OCI-M1 (cell line): ENCODE measurements around the gene BMAL2.

ENCODE experiments used
- DNase-seq: peaks from one replicate; lab custom pipeline; 2025; lab: John Stamatoyannopoulos, UW

BMAL2 gene

GRCh38 chr12:27324530-27324929 is 8.1 kb upstream of the BMAL2 start:
- DNase-seq = no peak

DNA sequence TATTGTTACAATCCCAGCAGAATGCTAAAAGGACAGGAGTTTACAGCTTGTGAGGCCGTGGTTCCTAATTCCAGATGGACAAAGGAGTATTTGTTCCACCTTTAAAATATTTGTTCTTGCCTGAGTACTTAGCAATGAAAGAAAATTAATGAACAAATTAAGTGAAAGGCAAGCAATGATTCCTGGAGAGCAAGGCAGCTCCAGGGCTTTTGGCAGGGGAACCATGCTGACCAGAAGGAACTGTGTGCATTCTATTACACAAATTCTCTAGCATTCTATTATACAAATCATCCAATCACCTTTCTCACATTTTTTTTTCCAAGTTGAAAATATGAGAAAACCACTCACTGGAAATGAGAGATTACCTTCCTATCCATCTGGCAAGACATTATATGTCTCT is 1.8 kb upstream of the BMAL2 start:
- no peak for DNase-seq

GRCh38 chr12:27331291-27331926 is 1.2 kb upstream of the BMAL2 start:
- peak; percentile 91 for DNase-seq

DNA sequence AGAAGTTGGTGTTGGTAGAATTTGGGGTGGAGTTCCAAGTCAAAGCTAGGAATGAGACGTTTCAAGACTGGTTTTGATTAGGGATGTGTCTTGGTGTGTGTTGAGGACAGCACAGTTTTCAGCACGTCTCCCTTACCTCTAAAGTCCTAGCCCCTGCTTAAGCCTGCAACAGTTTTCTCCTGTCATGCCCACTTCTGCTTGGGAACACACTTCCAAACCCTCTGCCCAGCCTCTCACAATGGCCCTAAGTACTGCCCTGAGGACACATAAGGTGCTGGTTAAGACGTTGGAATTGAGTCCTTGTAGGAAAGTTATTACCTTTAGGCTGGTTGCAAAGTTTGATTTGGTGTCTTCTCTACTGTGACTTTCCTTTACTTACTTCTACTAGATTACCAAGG is 710 bp upstream of the BMAL2 start:
- DNase-seq = peak; percentile 54

- no peak for DNase-seq
Observed at GRCh38 chr12:27332407-27332713, 276 bp upstream of the BMAL2 start.

GRCh38 chr12:27333403-27334009 is 870 bp downstream of the BMAL2 start:
- DNase-seq = peak; percentile 54

GRCh38 chr12:27334042-27334720 is 1.5 kb downstream of the BMAL2 start:
- DNase-seq = peak; percentile 57

DNA sequence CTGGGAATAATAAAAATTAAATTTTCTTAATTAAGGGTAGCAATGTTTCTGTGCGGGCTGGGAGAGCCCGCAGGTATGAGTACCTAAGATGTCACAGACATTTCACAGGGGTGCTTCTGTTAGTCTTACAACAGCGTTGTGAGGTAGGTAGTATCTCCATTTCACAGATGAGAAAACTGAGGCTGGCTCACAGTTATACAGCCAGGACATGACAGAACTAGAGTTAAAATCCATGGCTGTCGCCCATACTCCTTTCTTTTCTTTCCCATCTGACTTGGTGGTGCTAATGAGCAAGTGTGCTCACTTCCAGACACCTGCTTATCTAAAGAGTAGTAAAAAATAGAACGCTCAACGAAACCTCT is 2.1 kb downstream of the BMAL2 start:
- DNase-seq = no peak

GRCh38 chr12:27335364-27336281 is 3.0 kb downstream of the BMAL2 start:
- no peak for DNase-seq

DNA sequence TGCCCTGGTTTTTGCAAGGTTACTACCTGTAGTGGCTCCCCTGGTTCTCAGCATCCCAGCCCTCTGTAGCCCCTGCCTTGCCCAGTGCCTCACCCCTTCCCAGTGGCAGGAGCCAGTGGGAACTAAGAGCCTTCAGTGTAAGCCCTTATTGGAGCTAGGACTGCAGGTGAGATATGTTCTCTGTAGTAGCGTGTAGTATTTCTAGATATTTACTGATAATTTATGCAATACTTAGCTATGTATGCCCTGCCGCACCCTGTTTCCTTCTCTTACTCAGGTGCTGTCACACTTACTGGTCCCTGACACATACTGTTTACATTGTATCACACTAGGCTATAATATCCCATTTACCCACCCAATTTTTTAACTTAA is 3.6 kb downstream of the BMAL2 start:
- no peak for DNase-seq

GRCh38 chr12:27337376-27337775 is 4.7 kb downstream of the BMAL2 start:
- no peak for DNase-seq

- no peak for DNase-seq
Observed at GRCh38 chr12:27338473-27338872, 5.8 kb downstream of the BMAL2 start.

DNA sequence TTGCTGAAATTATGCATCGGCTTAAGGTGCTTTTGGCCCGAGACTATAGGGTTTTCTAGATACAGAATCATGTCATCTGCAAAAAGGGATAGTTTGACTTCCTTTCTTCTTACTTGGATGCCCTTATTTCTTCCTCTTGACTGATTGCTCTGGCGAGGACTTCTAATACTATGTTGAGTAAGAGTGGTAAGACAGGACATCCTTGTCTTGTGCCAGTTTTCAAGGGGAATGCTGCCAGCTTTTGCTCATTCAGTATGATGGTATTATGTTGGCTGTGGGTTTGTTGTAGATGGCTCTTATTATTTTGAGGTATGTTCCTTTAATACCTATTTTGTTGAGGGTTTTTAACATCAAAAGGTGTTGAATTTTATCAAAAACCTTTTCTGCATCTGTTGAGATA is 8.3 kb downstream of the BMAL2 start:
- DNase-seq = no peak

DNA sequence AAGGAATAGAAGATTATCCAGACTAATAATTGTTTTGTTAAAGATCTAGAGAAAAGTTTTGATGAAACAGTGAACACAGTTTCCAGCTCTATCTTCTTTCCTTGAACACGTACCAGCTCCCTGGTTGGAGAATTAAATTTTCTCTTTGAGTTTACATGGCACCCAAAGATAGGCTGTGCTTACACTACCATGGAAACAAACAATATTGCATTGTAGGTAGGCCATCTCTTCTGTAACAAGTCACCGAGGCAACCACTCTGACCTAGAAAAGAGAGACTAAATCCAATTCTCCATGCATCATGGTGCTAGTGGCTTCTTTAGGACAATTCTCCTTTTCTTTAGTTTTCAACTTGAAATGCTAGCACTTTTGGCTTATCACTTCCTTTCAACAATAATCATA is 9.9 kb downstream of the BMAL2 start:
- no peak for DNase-seq

GRCh38 chr12:27343255-27344000 is 10.8 kb downstream of the BMAL2 start:
- no peak for DNase-seq

GRCh38 chr12:27344246-27344645 is 11.6 kb downstream of the BMAL2 start:
- no peak for DNase-seq

GRCh38 chr12:27344760-27345159 is 12.1 kb downstream of the BMAL2 start:
- no peak for DNase-seq

DNA sequence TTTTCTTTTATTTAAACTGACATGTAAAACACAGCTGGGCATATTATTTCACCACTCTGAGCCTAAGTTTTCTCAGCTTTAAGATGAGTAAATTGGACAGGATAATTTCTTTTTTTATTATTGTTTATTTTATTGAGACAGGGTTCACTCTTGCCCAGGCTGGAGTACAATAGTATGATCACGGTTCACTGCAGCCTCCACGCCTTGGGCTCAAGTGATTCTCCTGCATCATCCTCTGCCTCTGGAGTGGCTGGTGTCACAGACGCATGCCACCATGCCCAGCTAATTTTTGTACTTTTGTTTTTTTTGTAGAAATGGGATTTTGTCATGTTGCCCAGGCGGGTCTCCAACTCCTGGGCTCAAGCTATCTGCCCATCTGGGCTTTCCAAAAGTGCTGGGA is 12.7 kb downstream of the BMAL2 start:
- no peak for DNase-seq

DNA sequence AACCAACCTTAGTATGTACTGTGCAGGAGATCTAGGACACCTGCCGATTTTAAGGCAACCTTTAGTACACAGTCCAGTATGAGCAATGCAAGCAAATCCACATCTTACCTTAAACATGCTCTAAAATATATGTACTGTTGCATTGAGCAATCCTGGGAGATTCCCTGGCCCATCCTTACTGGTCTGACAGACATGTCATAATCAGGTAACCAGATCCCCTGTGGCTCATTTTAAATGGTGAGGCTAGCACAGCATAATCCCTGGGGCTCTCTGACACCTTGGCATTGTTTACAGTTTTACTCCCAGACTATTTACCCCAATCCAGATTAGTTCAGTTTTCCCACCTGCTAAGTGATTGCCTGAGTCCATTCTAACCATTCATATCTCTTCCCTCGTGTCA is 15.1 kb downstream of the BMAL2 start:
- DNase-seq = no peak

DNA sequence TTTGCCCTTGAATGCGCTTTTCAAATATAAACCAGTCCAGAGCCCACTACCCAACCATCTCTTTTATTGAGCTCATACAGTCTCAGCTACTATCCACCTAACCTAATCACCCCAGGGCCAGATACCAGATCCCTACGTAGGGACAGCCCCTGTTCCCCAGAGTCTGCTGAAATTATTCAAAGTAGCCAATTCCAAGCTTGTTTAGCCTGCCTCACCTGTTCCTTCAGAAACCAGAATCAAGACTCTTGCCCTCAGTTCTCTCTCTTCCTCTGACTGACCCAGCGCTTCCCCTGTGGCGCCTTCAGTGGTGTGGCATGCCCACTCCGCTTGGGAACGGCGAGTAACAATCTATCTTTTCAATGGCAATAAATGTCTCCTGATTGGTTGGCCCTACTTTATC is 18.8 kb downstream of the BMAL2 start:
- no peak for DNase-seq

GRCh38 chr12:27355486-27355885 is 22.9 kb downstream of the BMAL2 start:
- no peak for DNase-seq

DNA sequence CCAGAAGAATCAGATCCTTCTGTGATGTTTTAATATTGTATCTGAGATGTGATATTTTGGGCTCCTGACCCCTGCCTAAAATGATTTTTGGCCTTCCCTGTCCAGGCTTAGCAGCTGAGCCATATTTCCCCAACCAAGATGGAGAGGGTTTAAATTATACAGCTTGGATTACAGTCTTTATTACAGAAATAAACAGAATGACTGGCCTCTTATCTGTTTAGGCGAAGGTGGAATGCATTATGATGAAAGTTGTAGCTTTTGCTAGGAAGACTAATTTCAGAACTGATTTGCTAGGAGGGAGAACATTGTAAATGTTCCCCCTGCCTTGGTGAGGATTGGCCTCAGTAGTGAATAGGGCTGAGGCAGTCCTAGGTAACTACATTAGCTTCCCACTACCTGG is 23.3 kb downstream of the BMAL2 start:
- DNase-seq = no peak
